Mammary epithelial cell (primary cell): ENCODE measurements around the gene TINAGL1.

Source experiments
- CTCF ChIP-seq, 2 donors: IDR thresholded peaks in 1 of 2; conservative IDR thresholded peaks in 1 of 2; 2 replicates each; pipeline ENCODE4 v1.5.1; 2011 to 2012; ENCODE audit warnings: inconsistent platforms in 2 of 2, low read length in 2 of 2, mild to moderate bottlenecking in 2 of 2, control low read depth in 1 of 2, low read depth in 1 of 2; ENCODE audit not compliant: insufficient read depth in 1 of 2; ENCODE audit errors: extremely low read depth in 1 of 2
- EZH2 ChIP-seq: IDR thresholded peaks from 2 replicates; pipeline ENCODE4 v1.6.1; 2012; ENCODE audit warnings: low read length, inconsistent platforms, borderline replicate concordance

- TF ChIP-seq EZH2: no peak
- TF ChIP-seq CTCF (conservative IDR thresholded peaks at IDR 0.05 in 1 of 2, IDR thresholded peaks at IDR 0.05 in 1 of 2; ENCODE audit: extremely low read depth in 1 of 2, insufficient read depth in 1 of 2, low read depth in 1 of 2, low read length in 2 of 2): no peak
These were observed 760 bp upstream of the TINAGL1 start for GRCh38 chr1:31575369-31576140.
